Measurements from ENCODE around the gene NOD2. TPM values are rescaled to one million over a fixed set of nuclear protein-coding genes. Genes with fewer than 3 reads are reported as not detected.

The NOD2 gene
- total and polyA plus RNA-seq, 4 donors, result 2.1 to 14.1 (median 5.9) TPM

DNA sequence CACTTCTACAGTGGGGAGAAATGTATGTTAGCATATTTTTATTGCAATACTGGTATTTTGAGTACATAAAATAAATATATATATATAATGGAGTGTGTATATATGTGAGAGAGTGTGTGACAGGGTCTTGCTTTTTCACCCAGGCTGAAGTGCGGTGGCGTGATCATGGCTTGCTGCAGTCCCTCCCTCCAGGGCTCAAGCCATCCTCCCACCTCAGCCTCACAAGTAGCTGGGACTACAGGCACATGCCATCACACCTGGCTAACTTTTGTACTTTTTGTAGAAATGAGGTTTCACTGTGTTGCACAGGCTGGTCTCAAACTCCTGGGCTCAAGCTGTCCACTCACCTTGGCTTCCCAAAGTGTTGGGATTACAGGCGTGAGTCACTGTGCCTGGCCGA is 52.5 kb downstream of the NOD2 start:
- 93 to 96% methylated on average over 4 of the region's 4 CpGs for WGBS, 2 donors
- Histone ChIP-seq H3K36me3 (ENCODE audit: control insufficient read depth in 4 of 4, insufficient read depth in 4 of 4, low read length in 4 of 4) (peaks cover 1 to 8% (median 5%) of the 10 kb centered on the region in 4 donors), H3K27me3 (ENCODE audit: control insufficient read depth in 3 of 3, insufficient read depth in 3 of 3, low read length in 2 of 3) (no peaks in the 10 kb centered on the region), H3K27ac (ENCODE audit: low read depth in 1 of 2, low read length in 1 of 2) (no peak overlapping the region), H3K4me3 (no peak overlapping the region), H3K9me3 (ENCODE audit: control insufficient read depth in 4 of 4, insufficient read depth in 3 of 4, low read length in 3 of 4) (no peaks in the 10 kb centered on the region), H3K9ac (ENCODE audit: insufficient read depth in 1 of 2, low read length in 2 of 2) (no peak overlapping the region), H3K4me1 (ENCODE audit: control insufficient read depth in 5 of 5, insufficient read depth in 5 of 5, low read length in 5 of 5) (peaks cover 3 to 24% (median 6%) of the 10 kb centered on the region in 5 donors)
- ATAC-seq (ENCODE audit: insufficient read depth, low FRiP score) (no peak), DNase-seq (no peak)
- TF ChIP-seq, protein P1, sequence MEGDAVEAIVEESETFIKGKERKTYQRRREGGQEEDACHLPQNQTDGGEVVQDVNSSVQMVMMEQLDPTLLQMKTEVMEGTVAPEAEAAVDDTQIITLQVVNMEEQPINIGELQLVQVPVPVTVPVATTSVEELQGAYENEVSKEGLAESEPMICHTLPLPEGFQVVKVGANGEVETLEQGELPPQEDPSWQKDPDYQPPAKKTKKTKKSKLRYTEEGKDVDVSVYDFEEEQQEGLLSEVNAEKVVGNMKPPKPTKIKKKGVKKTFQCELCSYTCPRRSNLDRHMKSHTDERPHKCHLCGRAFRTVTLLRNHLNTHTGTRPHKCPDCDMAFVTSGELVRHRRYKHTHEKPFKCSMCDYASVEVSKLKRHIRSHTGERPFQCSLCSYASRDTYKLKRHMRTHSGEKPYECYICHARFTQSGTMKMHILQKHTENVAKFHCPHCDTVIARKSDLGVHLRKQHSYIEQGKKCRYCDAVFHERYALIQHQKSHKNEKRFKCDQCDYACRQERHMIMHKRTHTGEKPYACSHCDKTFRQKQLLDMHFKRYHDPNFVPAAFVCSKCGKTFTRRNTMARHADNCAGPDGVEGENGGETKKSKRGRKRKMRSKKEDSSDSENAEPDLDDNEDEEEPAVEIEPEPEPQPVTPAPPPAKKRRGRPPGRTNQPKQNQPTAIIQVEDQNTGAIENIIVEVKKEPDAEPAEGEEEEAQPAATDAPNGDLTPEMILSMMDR (IDR thresholded peaks at IDR 0.05; ENCODE audit: control extremely low read depth, extremely low read depth), result no peak

DNA sequence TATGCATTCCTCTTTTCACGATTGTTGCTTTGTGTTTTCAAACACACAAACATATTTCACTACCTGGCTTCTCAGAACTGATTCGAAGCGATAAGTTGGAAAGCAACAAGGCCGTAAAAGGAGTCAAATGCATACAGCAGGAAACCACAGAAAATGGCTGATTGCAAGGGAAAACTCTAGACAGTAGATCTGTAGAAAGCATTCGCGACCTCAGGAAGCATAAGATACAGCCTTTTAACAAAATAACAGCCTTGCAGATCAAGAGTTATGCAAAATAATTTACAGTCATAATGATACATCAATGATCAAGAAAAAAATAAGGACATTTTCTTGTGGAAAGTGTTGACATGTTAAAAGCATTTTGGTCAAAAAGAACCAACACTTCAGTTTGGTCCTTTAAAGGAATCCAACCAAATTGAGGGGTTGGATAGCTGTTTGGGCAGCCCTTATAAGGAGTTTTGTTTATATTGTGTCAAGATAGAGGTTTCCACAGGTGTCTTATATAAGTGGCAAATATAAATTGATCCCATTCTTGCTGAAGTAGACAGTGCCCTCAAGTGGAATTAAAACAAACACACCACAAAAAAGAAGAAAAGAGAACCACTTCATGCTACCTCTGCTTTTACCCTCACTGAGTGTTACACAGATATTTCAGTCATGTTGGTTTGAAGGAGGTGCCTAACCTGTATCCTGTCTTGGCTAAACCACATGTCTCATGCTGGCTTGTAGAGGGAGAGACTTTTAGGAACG is 54.0 kb downstream of the NOD2 start:
- H3K4me3 ChIP-seq, result no peak overlapping the region
- H3K4me1 ChIP-seq (ENCODE audit: control insufficient read depth in 5 of 5, insufficient read depth in 5 of 5, low read length in 5 of 5), result peaks cover 0 to 23% (median 6%) of the 10 kb centered on the region in 5 donors
- H3K9ac ChIP-seq (ENCODE audit: insufficient read depth in 1 of 2, low read length in 2 of 2), result no peak overlapping the region
- H3K9me3 ChIP-seq (ENCODE audit: control insufficient read depth in 4 of 4, insufficient read depth in 3 of 4, low read length in 3 of 4), result no peaks in the 10 kb centered on the region
- H3K36me3 ChIP-seq (ENCODE audit: control insufficient read depth in 4 of 4, insufficient read depth in 4 of 4, low read length in 4 of 4), result peaks cover 1 to 10% (median 5%) of the 10 kb centered on the region in 4 donors
- no peak for ATAC-seq (ENCODE audit: insufficient read depth, low FRiP score)
- TF ChIP-seq, protein P1 (IDR thresholded peaks at IDR 0.05; ENCODE audit: control extremely low read depth, extremely low read depth), result peak; percentile 48
- H3K27ac ChIP-seq (ENCODE audit: low read depth in 1 of 2, low read length in 1 of 2), result no peak overlapping the region
- 28 to 48% methylated on average over 7 of the region's 7 CpGs for WGBS, 2 donors
- peak in 2 of 3 donors; percentile 59 to 60 for DNase-seq
- H3K27me3 ChIP-seq (ENCODE audit: control insufficient read depth in 3 of 3, insufficient read depth in 3 of 3, low read length in 2 of 3), result no peaks in the 10 kb centered on the region

- H3K27ac ChIP-seq (ENCODE audit: low read depth in 1 of 2, low read length in 1 of 2), result no peak overlapping the region
These were observed 58.1 kb downstream of the NOD2 start for GRCh38 chr16:50751528-50751927.

More at GRCh38 chr16:50751528-50751927, 58.1 kb downstream of the NOD2 start:
- TF ChIP-seq, protein P1 (IDR thresholded peaks at IDR 0.05; ENCODE audit: control extremely low read depth, extremely low read depth), result no peak
- peaks cover 0 to 14% (median 0%) of the 10 kb centered on the region in 5 donors for H3K4me1 ChIP-seq (ENCODE audit: control insufficient read depth in 5 of 5, insufficient read depth in 5 of 5, low read length in 5 of 5)
- no peak overlapping the region for H3K9ac ChIP-seq (ENCODE audit: insufficient read depth in 1 of 2, low read length in 2 of 2)
- DNase-seq (no peak), ATAC-seq (ENCODE audit: insufficient read depth, low FRiP score) (no peak)
- no peaks in the 10 kb centered on the region for H3K27me3 ChIP-seq (ENCODE audit: control insufficient read depth in 3 of 3, insufficient read depth in 3 of 3, low read length in 2 of 3)
- WGBS, 2 donors, result 52 to 70% methylated on average over 6 of the region's 6 CpGs
- H3K4me3 ChIP-seq, result no peak overlapping the region
- H3K9me3 ChIP-seq (ENCODE audit: control insufficient read depth in 4 of 4, insufficient read depth in 3 of 4, low read length in 3 of 4), result no peaks in the 10 kb centered on the region
- H3K36me3 ChIP-seq (ENCODE audit: control insufficient read depth in 4 of 4, insufficient read depth in 4 of 4, low read length in 4 of 4), result peaks cover 5 to 24% (median 14%) of the 10 kb centered on the region in 4 donors
